BJ (cell line): ENCODE measurements around the gene MYOZ1. TPM values are rescaled to one million over a fixed set of nuclear protein-coding genes. Genes with fewer than 3 reads are reported as not detected.

Source experiments
- CTCF ChIA-PET: fragments of 350-600 bp; formaldehyde crosslinking; extraction: SDS; loops from one replicate; lab custom pipeline; 2021; ENCODE audit warnings: antibody characterized with exemption, inconsistent platforms; lab: Yijun Ruan, JAX
- POLR2A ChIA-PET: fragments of 300-600 bp; sonication (Branson Sonifier 250); formaldehyde crosslinking; extraction: SDS; loops from one replicate; lab custom pipeline; 2021; ENCODE audit warnings: antibody characterized with exemption; lab: Charles Lee
- DNase-seq: peaks from one replicate; pipeline ENCODE4 v3.0.0-alpha.2; 2011; ENCODE audit warnings: low read depth
- H3K27me3 ChIP-seq: 2 replicates; pipeline ENCODE4 v1.6.0; 2011; ENCODE audit warnings: low read length; ENCODE audit not compliant: control insufficient read depth, insufficient read depth
- H3K36me3 ChIP-seq: 2 replicates; pipeline ENCODE4 v1.5.1; 2011; ENCODE audit warnings: low read length; ENCODE audit not compliant: control insufficient read depth, insufficient read depth
- H3K4me3 ChIP-seq: 2 replicates; pipeline ENCODE4 v1.5.1; 2011; ENCODE audit warnings: low read depth, mild to moderate bottlenecking, control low read depth, low read length
- CTCF ChIP-seq: IDR thresholded peaks from 2 replicates; pipeline ENCODE4 v1.5.1; 2011; ENCODE audit warnings: low read depth, mild to moderate bottlenecking, control low read depth, inconsistent platforms, low read length, moderate library complexity; ENCODE audit not compliant: insufficient read depth
- polyA plus RNA-seq: library from polyadenylated mRNA; depleted of rRNA; stranded (reverse); fragments of >200 nt; gene quantifications from 2 replicates; pipeline ENCODE4 v1.2.3, GENCODE V29; 2011

MYOZ1 gene
- polyA plus RNA-seq, 1 experiment = 9.6 TPM

GRCh38 chr10:73649876-73650536, 8.7 kb upstream of the MYOZ1 start:
- no peak for TF ChIP-seq CTCF
- ChIA-PET POLR2A (no interaction called here), CTCF (interaction anchor here (10.6 kb wide), 1 partner anchor 120 kb away, joined by 181 read pairs; no protein-coding TSS in a partner anchor)
- peak; percentile 12 for DNase-seq
- Histone ChIP-seq H3K4me3 (no peak overlapping the region), H3K36me3 (no peaks in the 10 kb centered on the region), H3K27me3 (no peaks in the 10 kb centered on the region)

GRCh38 chr10:73648975-73649829, 7.9 kb upstream of the MYOZ1 start:
- no peak for DNase-seq
- no peaks in the 10 kb centered on the region for H3K27me3 ChIP-seq
- ChIA-PET CTCF (interaction anchor here (0.8 to 10.6 kb wide), 3 partner anchors 9 to 119 kb away, joined by 3 to 181 read pairs (median 5); no protein-coding TSS in a partner anchor), POLR2A (interaction anchor here (0.6 kb wide), 1 partner anchor 73 kb away, joined by 12 read pairs; no protein-coding TSS in a partner anchor)
- H3K36me3 ChIP-seq = no peaks in the 10 kb centered on the region
- TF ChIP-seq CTCF = no peak
- no peak overlapping the region for H3K4me3 ChIP-seq

GRCh38 chr10:73647875-73648651, 6.8 kb upstream of the MYOZ1 start:
- H3K27me3 ChIP-seq = no peaks in the 10 kb centered on the region
- ChIA-PET POLR2A (interaction anchor here (0.6 kb wide), 1 partner anchor 72 kb away, joined by 12 read pairs; no protein-coding TSS in a partner anchor), CTCF (interaction anchor here (0.6 to 10.6 kb wide), 6 partner anchors 10 to 1691 kb away, joined by 3 to 181 read pairs (median 4); partner anchors contain the start of gene PPP3CB)
- TF ChIP-seq CTCF = no peak
- peak overlapping the region; percentile 32 for H3K4me3 ChIP-seq
- H3K36me3 ChIP-seq = no peaks in the 10 kb centered on the region
- DNase-seq = no peak

- POLR2A ChIA-PET = no interaction called here
- CTCF ChIA-PET = interaction anchor here (0.6 to 10.6 kb wide), 4 partner anchors 93 to 1690 kb away, joined by 3 to 181 read pairs (median 4); partner anchors contain the start of gene PPP3CB
- Histone ChIP-seq H3K36me3 (no peaks in the 10 kb centered on the region), H3K27me3 (no peaks in the 10 kb centered on the region), H3K4me3 (peak overlapping the region; percentile 32)
- TF ChIP-seq CTCF = no peak
- DNase-seq = no peak
Measured at GRCh38 chr10:73647211-73647874, 6.1 kb upstream of the MYOZ1 start.
